Measurements from ENCODE around the gene TMEM88. TPM values are rescaled to one million over a fixed set of nuclear protein-coding genes. Genes with fewer than 3 reads are reported as not detected.

TMEM88 gene
- total and polyA plus RNA-seq, 2 of the 13 experiments (the other 11 are each of a cell fraction or from before 2014, with no cell fraction given): 0.31 to 0.66 TPM

- TF ChIP-seq MLXIP (CRISPR knock-in tag; IDR thresholded peaks at IDR 0.05; ENCODE audit: borderline replicate concordance) (no peak), ZNF501 (CRISPR knock-in tag; IDR thresholded peaks at IDR 0.05) (peak; percentile 62; the same call in 1 of the 2 replicates), ARNTL (CRISPR knock-in tag; IDR thresholded peaks at IDR 0.05) (no peak), SAP130 (CRISPR knock-in tag; IDR thresholded peaks at IDR 0.05; ENCODE audit: low read depth) (peak; percentile 80), SNAI1 (CRISPR knock-in tag; IDR thresholded peaks at IDR 0.05; ENCODE audit: borderline replicate concordance) (peak; percentile 39; the same call in 1 of the 2 replicates), PAXIP1 (CRISPR knock-in tag; conservative IDR thresholded peaks at IDR 0.05) (peak; percentile 55), ZBTB37 (CRISPR knock-in tag; IDR thresholded peaks at IDR 0.05) (peak; percentile 87), ATF1 (CRISPR knock-in tag; IDR thresholded peaks at IDR 0.05) (no peak), SETDB1 (CRISPR knock-in tag; IDR thresholded peaks at IDR 0.05; ENCODE audit: borderline replicate concordance) (no peak), ESRRA (CRISPR knock-in tag; IDR thresholded peaks at IDR 0.05; ENCODE audit: low read depth) (peak; percentile 69; the same call in 1 of the 2 replicates), ZNF510 (CRISPR knock-in tag; IDR thresholded peaks at IDR 0.05; ENCODE audit: low read depth) (no peak), POLR2AphosphoS5 (IDR thresholded peaks at IDR 0.05; ENCODE audit: low read depth, low read length) (peak; percentile 76), TFAP4 (IDR thresholded peaks at IDR 0.05; ENCODE audit: borderline replicate concordance, low read depth) (no peak), ZNF292 (CRISPR knock-in tag; IDR thresholded peaks at IDR 0.05; ENCODE audit: borderline replicate concordance, low read depth) (no peak), ZNF639 (CRISPR knock-in tag; conservative IDR thresholded peaks at IDR 0.05) (no peak), SP1 (IDR thresholded peaks at IDR 0.05) (no peak), SP1 (CRISPR knock-in tag; IDR thresholded peaks at IDR 0.05) (peak; percentile 15; the same call in 1 of the 2 replicates), RBM39 (IDR thresholded peaks at IDR 0.05; ENCODE audit: low read depth, low read length, poor library complexity, severe bottlenecking) (peak; percentile 12), HIVEP1 (CRISPR knock-in tag; IDR thresholded peaks at IDR 0.05) (peak; percentile 76), SPEN (CRISPR knock-in tag; IDR thresholded peaks at IDR 0.05; ENCODE audit: low read depth) (no peak)
Measured at GRCh38 chr17:7887482-7888183, 32.8 kb downstream of the TMEM88 start (continued).

Data from HepG2 (cell line).